Smooth muscle cell (in vitro differentiated cells): ENCODE data around the gene TNFAIP8L3. TPM values are rescaled to one million over a fixed set of nuclear protein-coding genes. Genes with fewer than 3 reads are reported as not detected.

Source experiments
- DNase-seq: peaks from one replicate; lab custom pipeline; 2025; ENCODE audit not compliant: unreplicated experiment; lab: John Stamatoyannopoulos, UW
- H2AFZ ChIP-seq: fragments of 200-600 bp; sonication (generic); 2 replicates; pipeline ENCODE4 v1.6.0; 2016; ENCODE audit warnings: antibody characterized with exemption, low read depth, mild to moderate bottlenecking
- H3F3A ChIP-seq: fragments of 200-600 bp; sonication (generic); 2 replicates; pipeline ENCODE4 v1.6.0; 2017; ENCODE audit warnings: antibody characterized with exemption, low read depth
- H3K27ac ChIP-seq: fragments of 200-600 bp; sonication (generic); 2 replicates; pipeline ENCODE4 v1.5.1; 2016; ENCODE audit warnings: low read depth, mild to moderate bottlenecking
- H3K27me3 ChIP-seq: fragments of 200-600 bp; sonication (generic); 2 replicates; pipeline ENCODE4 v1.6.1; 2016; ENCODE audit warnings: low read depth, mild to moderate bottlenecking
- H3K36me3 ChIP-seq: fragments of 200-600 bp; sonication (generic); 2 replicates; pipeline ENCODE4 v1.5.1; 2016; ENCODE audit warnings: low read depth
- H3K4me1 ChIP-seq: fragments of 200-600 bp; sonication (generic); 2 replicates; pipeline ENCODE4 v1.5.1; 2016; ENCODE audit warnings: low read depth
- H3K4me2 ChIP-seq: fragments of 200-600 bp; sonication (generic); 2 replicates; pipeline ENCODE4 v1.6.0; 2016; ENCODE audit warnings: mild to moderate bottlenecking
- H3K4me3 ChIP-seq: fragments of 200-600 bp; sonication (generic); 2 replicates; pipeline ENCODE4 v1.5.1; 2016; ENCODE audit warnings: mild to moderate bottlenecking
- H3K79me2 ChIP-seq: fragments of 200-600 bp; sonication (generic); 2 replicates; pipeline ENCODE4 v1.6.0; 2016; ENCODE audit warnings: low read depth, mild to moderate bottlenecking
- H3K9ac ChIP-seq: fragments of 200-600 bp; sonication (generic); 2 replicates; pipeline ENCODE4 v1.6.0; 2016; ENCODE audit warnings: low read depth
- H3K9me3 ChIP-seq: fragments of 200-600 bp; sonication (generic); replicated peaks from 2 replicates; pipeline ENCODE4 v1.5.1; 2016; ENCODE audit warnings: low read depth
- H4K20me1 ChIP-seq: fragments of 200-600 bp; sonication (generic); 2 replicates; pipeline ENCODE4 v1.6.0; 2016; ENCODE audit warnings: low read depth
- CTCF ChIP-seq: fragments of 200-600 bp; sonication (generic); IDR thresholded peaks from 2 replicates; pipeline ENCODE4 v1.5.1; 2017; ENCODE audit warnings: borderline replicate concordance, mild to moderate bottlenecking, antibody characterized with exemption; ENCODE audit not compliant: insufficient read depth, poor library complexity, severe bottlenecking
- WGBS: methylation state at CpG from one replicate; pipeline ENCODE4 v1.1.7; 2016; ENCODE audit warnings: low lambda C conversion rate; 5-methylcytosine and 5-hydroxymethylcytosine counted together
- polyA plus RNA-seq: library from polyadenylated mRNA; unstranded; fragments of >200 nt; fragmentation: Nextera tagmentation; extraction: Ambion mirVana; gene quantifications from 2 replicates; pipeline ENCODE4 v1.2.1, GENCODE V29; 2016
- total RNA-seq: library from RNA; depleted of rRNA; stranded (reverse); fragments of >200 nt; gene quantifications from 2 replicates; pipeline ENCODE4 v1.2.3, GENCODE V29; 2014

TNFAIP8L3 gene
- total and polyA plus RNA-seq, 2 experiments from 2014 or later: not detected

- H3K9me3 ChIP-seq: no peaks in the 10 kb centered on the region
- H3K36me3 ChIP-seq: no peaks in the 10 kb centered on the region
- H3K4me3 ChIP-seq: no peak overlapping the region
- DNase-seq: no peak
- no peaks in the 10 kb centered on the region for H3K4me1 ChIP-seq
- no peak overlapping the region for H3K4me2 ChIP-seq
- no peaks in the 10 kb centered on the region for H3K79me2 ChIP-seq
- no peaks in the 10 kb centered on the region for H4K20me1 ChIP-seq
- TF ChIP-seq CTCF: no peak
- peaks cover 3% of the 10 kb centered on the region for H3K27me3 ChIP-seq
- no peak overlapping the region for H3K27ac ChIP-seq
- H3F3A ChIP-seq: no peaks in the 10 kb centered on the region
- no peak overlapping the region for H3K9ac ChIP-seq
- no peak overlapping the region for H2AFZ ChIP-seq
Observed at GRCh38 chr15:51069983-51070382, 24.7 kb downstream of the TNFAIP8L3 start.

GRCh38 chr15:51067510-51067909, 27.2 kb downstream of the TNFAIP8L3 start:
- 80% methylated on average over 3 of the region's 3 CpGs for WGBS
- H3K27me3 ChIP-seq: no peaks in the 10 kb centered on the region
- no peak overlapping the region for H3K27ac ChIP-seq
- H3F3A ChIP-seq: no peaks in the 10 kb centered on the region
- TF ChIP-seq CTCF: no peak
- no peak overlapping the region for H2AFZ ChIP-seq
- H4K20me1 ChIP-seq: no peaks in the 10 kb centered on the region
- H3K36me3 ChIP-seq: no peaks in the 10 kb centered on the region
- H3K4me2 ChIP-seq: no peak overlapping the region
- H3K9me3 ChIP-seq: no peaks in the 10 kb centered on the region
- DNase-seq: no peak
- no peak overlapping the region for H3K4me3 ChIP-seq
- no peaks in the 10 kb centered on the region for H3K79me2 ChIP-seq
- H3K4me1 ChIP-seq: no peaks in the 10 kb centered on the region
- H3K9ac ChIP-seq: no peak overlapping the region

GRCh38 chr15:51065781-51066180, 28.9 kb downstream of the TNFAIP8L3 start:
- Histone ChIP-seq H3K4me2 (no peak overlapping the region), H3K4me1 (no peaks in the 10 kb centered on the region), H3K79me2 (no peaks in the 10 kb centered on the region), H3K9ac (no peak overlapping the region), H3K4me3 (no peak overlapping the region), H3K9me3 (no peaks in the 10 kb centered on the region), H3F3A (no peaks in the 10 kb centered on the region), H3K27ac (no peak overlapping the region), H3K36me3 (no peaks in the 10 kb centered on the region), H3K27me3 (no peaks in the 10 kb centered on the region), H2AFZ (no peak overlapping the region), H4K20me1 (no peaks in the 10 kb centered on the region)
- TF ChIP-seq CTCF: no peak
- 88% methylated on average over 1 of the region's 1 CpG for WGBS
- no peak for DNase-seq

- Histone ChIP-seq H3K4me1 (no peaks in the 10 kb centered on the region), H3K27me3 (no peaks in the 10 kb centered on the region), H3K27ac (no peak overlapping the region), H3K79me2 (no peaks in the 10 kb centered on the region), H3K4me3 (no peak overlapping the region), H3K4me2 (no peak overlapping the region), H3F3A (no peaks in the 10 kb centered on the region), H4K20me1 (no peaks in the 10 kb centered on the region), H2AFZ (no peak overlapping the region), H3K9me3 (no peaks in the 10 kb centered on the region), H3K9ac (no peak overlapping the region), H3K36me3 (no peaks in the 10 kb centered on the region)
- no peak for DNase-seq
- no peak for TF ChIP-seq CTCF
Observed at GRCh38 chr15:51065261-51065660, 29.4 kb downstream of the TNFAIP8L3 start.
